HG03571 (cell line): ENCODE data around the gene AUNIP.

Experiments
- ATAC-seq: cut with Tn5 transposase; IDR thresholded peaks from one replicate; pipeline ENCODE4 v1.9.1; 2021; ENCODE audit not compliant: unreplicated experiment

The AUNIP gene

GRCh38 chr1:25858906-25859789 is at the start of gene AUNIP:
AUNIP (minus strand) TSS chr1:25859457; CDS start chr1:25859357, 100 bp downstream.
- peak; percentile 76 for ATAC-seq

- no peak for ATAC-seq
These were observed 49.8 kb upstream of the AUNIP start for GRCh38 chr1:25909040-25909439.

GRCh38 chr1:25908161-25908560 is 48.9 kb upstream of the AUNIP start:
- no peak for ATAC-seq

- no peak for ATAC-seq
These were observed 48.3 kb upstream of the AUNIP start for GRCh38 chr1:25907601-25908000.

- peak; percentile 5 for ATAC-seq
These were observed 47.5 kb upstream of the AUNIP start for GRCh38 chr1:25906644-25907300.

GRCh38 chr1:25905680-25906643 is 46.7 kb upstream of the AUNIP start, which contains the start of gene STMN1:
STMN1 (minus strand) TSS chr1:25906419; CDS start chr1:25904676, 1,743 bp downstream.
- ATAC-seq: peak; percentile 47

- ATAC-seq: peak; percentile 72
These were observed 45.9 kb upstream of the AUNIP start for GRCh38 chr1:25904943-25905679.

- no peak for ATAC-seq
These were observed 44.7 kb upstream of the AUNIP start for GRCh38 chr1:25903986-25904385.

GRCh38 chr1:25902462-25902861 is 43.2 kb upstream of the AUNIP start:
- no peak for ATAC-seq

GRCh38 chr1:25900219-25900618 is 41.0 kb upstream of the AUNIP start:
- ATAC-seq: no peak

GRCh38 chr1:25899792-25900191 is 40.5 kb upstream of the AUNIP start:
- ATAC-seq: no peak

GRCh38 chr1:25898223-25899015 is 39.2 kb upstream of the AUNIP start:
- ATAC-seq: no peak

- ATAC-seq: no peak
These were observed 38.5 kb upstream of the AUNIP start for GRCh38 chr1:25897754-25898153.

GRCh38 chr1:25896266-25896665 is 37.0 kb upstream of the AUNIP start:
- ATAC-seq: no peak

- ATAC-seq: peak; percentile 82
These were observed 36.2 kb upstream of the AUNIP start for GRCh38 chr1:25895365-25895990.

GRCh38 chr1:25893116-25893515 is 33.9 kb upstream of the AUNIP start:
- no peak for ATAC-seq

GRCh38 chr1:25891606-25892005 is 32.3 kb upstream of the AUNIP start:
- ATAC-seq: no peak

GRCh38 chr1:25890239-25891034 is 31.2 kb upstream of the AUNIP start:
- no peak for ATAC-seq
